ENCODE data around the gene RHCE. TPM values are rescaled to one million over a fixed set of nuclear protein-coding genes. Genes with fewer than 3 reads are reported as not detected.

The RHCE gene
- total RNA-seq, 1 experiment from 2014 or later, result not detected

GRCh38 chr1:25451908-25452307, 31.3 kb upstream of the RHCE start:
- no peak for DNase-seq
- Mint-ChIP-seq H3K4me1 (ENCODE audit: low read depth, unreplicated experiment) (no peaks in the 10 kb centered on the region), H3K4me3 (ENCODE audit: unreplicated experiment) (no peak overlapping the region), H3K36me3 (ENCODE audit: insufficient read depth, unreplicated experiment) (peaks cover 10% of the 10 kb centered on the region), H3K27ac (ENCODE audit: unreplicated experiment) (no peak overlapping the region), H3K27me3 (ENCODE audit: insufficient read depth, unreplicated experiment) (no peaks in the 10 kb centered on the region), H3K9me3 (ENCODE audit: unreplicated experiment) (no peaks in the 10 kb centered on the region)
- intact Hi-C loops (cut with micrococcal nuclease; ENCODE audit: unreplicated experiment), result no loop called here
- no peak for TF ChIP-seq CTCF (IDR thresholded peaks at IDR 0.05; ENCODE audit: insufficient read depth in 1 of 2, low read depth in 1 of 2, low read length in 1 of 2, severe bottlenecking in 1 of 2, unreplicated experiment in 1 of 2)
- no peak overlapping the region for H3K4me3 ChIP-seq (ENCODE audit: low read depth, low read length)
- no peaks in the 10 kb centered on the region for H3K4me1 ChIP-seq
- H3K27me3 ChIP-seq (replicated peaks; ENCODE audit: control insufficient read depth, insufficient read depth, low read length), result no peaks in the 10 kb centered on the region
- no peaks in the 10 kb centered on the region for H3K36me3 ChIP-seq (ENCODE audit: control insufficient read depth, insufficient read depth, low read length)
- POLR2A ChIA-PET, result no interaction called here
- BruUV-seq (replicated peaks), result no TSS peak
- CTCF ChIA-PET, result no interaction called here
- H3K9me3 ChIP-seq, result no peaks in the 10 kb centered on the region

GRCh38 chr1:25450891-25451290, 30.3 kb upstream of the RHCE start:
- Mint-ChIP-seq H3K27me3 (ENCODE audit: insufficient read depth, unreplicated experiment) (no peaks in the 10 kb centered on the region), H3K4me1 (ENCODE audit: low read depth, unreplicated experiment) (no peaks in the 10 kb centered on the region), H3K9me3 (ENCODE audit: unreplicated experiment) (no peaks in the 10 kb centered on the region), H3K36me3 (ENCODE audit: insufficient read depth, unreplicated experiment) (peaks cover 6% of the 10 kb centered on the region), H3K4me3 (ENCODE audit: unreplicated experiment) (no peak overlapping the region), H3K27ac (ENCODE audit: unreplicated experiment) (no peak overlapping the region)
- no peaks in the 10 kb centered on the region for H3K27me3 ChIP-seq (replicated peaks; ENCODE audit: control insufficient read depth, insufficient read depth, low read length)
- no peak for DNase-seq
- intact Hi-C loops (cut with micrococcal nuclease; ENCODE audit: unreplicated experiment), result no loop called here
- ChIA-PET CTCF (no interaction called here), POLR2A (no interaction called here)
- no peak overlapping the region for H3K4me3 ChIP-seq (ENCODE audit: low read depth, low read length)
- H3K4me1 ChIP-seq, result no peaks in the 10 kb centered on the region
- no TSS peak for BruUV-seq (replicated peaks)
- no peaks in the 10 kb centered on the region for H3K36me3 ChIP-seq (ENCODE audit: control insufficient read depth, insufficient read depth, low read length)
- H3K9me3 ChIP-seq, result no peaks in the 10 kb centered on the region
- TF ChIP-seq CTCF (IDR thresholded peaks at IDR 0.05; ENCODE audit: insufficient read depth in 1 of 2, low read depth in 1 of 2, low read length in 1 of 2, severe bottlenecking in 1 of 2, unreplicated experiment in 1 of 2), result no peak

- ChIA-PET POLR2A (no interaction called here), CTCF (no interaction called here)
- H3K4me1 Mint-ChIP-seq (ENCODE audit: low read depth, unreplicated experiment), result no peaks in the 10 kb centered on the region
- Histone ChIP-seq H3K36me3 (ENCODE audit: control insufficient read depth, insufficient read depth, low read length) (no peaks in the 10 kb centered on the region), H3K4me3 (ENCODE audit: low read depth, low read length) (no peak overlapping the region), H3K9me3 (no peaks in the 10 kb centered on the region), H3K4me1 (peaks cover under 1% of the 10 kb centered on the region; the same call in 1 of the 2 replicates), H3K27me3 (replicated peaks; ENCODE audit: control insufficient read depth, insufficient read depth, low read length) (no peaks in the 10 kb centered on the region)
- no peaks in the 10 kb centered on the region for H3K9me3 Mint-ChIP-seq (ENCODE audit: unreplicated experiment)
- TF ChIP-seq CTCF (IDR thresholded peaks at IDR 0.05; ENCODE audit: insufficient read depth in 1 of 2, low read depth in 1 of 2, low read length in 1 of 2, severe bottlenecking in 1 of 2, unreplicated experiment in 1 of 2), result no peak
- H3K4me3 Mint-ChIP-seq (ENCODE audit: unreplicated experiment), result no peak overlapping the region
- H3K36me3 Mint-ChIP-seq (ENCODE audit: insufficient read depth, unreplicated experiment), result peaks cover 6% of the 10 kb centered on the region
- H3K27me3 Mint-ChIP-seq (ENCODE audit: insufficient read depth, unreplicated experiment), result no peaks in the 10 kb centered on the region
- intact Hi-C loops (cut with micrococcal nuclease; ENCODE audit: unreplicated experiment), result no loop called here
- no TSS peak for BruUV-seq (replicated peaks)
- DNase-seq, result no peak
- no peak overlapping the region for H3K27ac Mint-ChIP-seq (ENCODE audit: unreplicated experiment)
These were observed 26.9 kb upstream of the RHCE start for GRCh38 chr1:25447547-25447946.

Data from Caco-2 (cell line).